Astrocyte of the cerebellum (primary cell): ENCODE results near the gene CAMSAP2.

Experiments used
- DNase-seq: peaks from one replicate; pipeline ENCODE4 v3.0.0-alpha.2; 2011; ENCODE audit warnings: low read depth
- H3K4me3 ChIP-seq: 2 replicates; pipeline ENCODE4 v1.5.1; 2011; ENCODE audit warnings: mild to moderate bottlenecking, low read depth, low read length, moderate library complexity
- CTCF ChIP-seq: IDR thresholded peaks from 2 replicates; pipeline ENCODE4 v1.5.1; 2012; ENCODE audit warnings: low read length, low read depth, moderate library complexity, mild to moderate bottlenecking; ENCODE audit errors: missing control alignments
- in situ Hi-C: cut with HindIII; loops from 2 replicates; pipeline ENCODE4 v1.10.0; 2017; ENCODE audit warnings: low sequenced_read_pairs

Gene CAMSAP2

GRCh38 chr1:200706111-200706814 is 32.4 kb upstream of the CAMSAP2 start:
- no peak for TF ChIP-seq CTCF

GRCh38 chr1:200707116-200707515 is 31.6 kb upstream of the CAMSAP2 start:
- no peak for TF ChIP-seq CTCF
- no peak overlapping the region for H3K4me3 ChIP-seq
- in situ Hi-C loops: no loop called here
- no peak for DNase-seq

More at GRCh38 chr1:200706111-200706814, 32.4 kb upstream of the CAMSAP2 start:
- in situ Hi-C loops: no loop called here
- no peak overlapping the region for H3K4me3 ChIP-seq
- no peak for DNase-seq

- H3K4me3 ChIP-seq: no peak overlapping the region
- in situ Hi-C loops: no loop called here
- DNase-seq: no peak
- no peak for TF ChIP-seq CTCF
These were observed 30.5 kb upstream of the CAMSAP2 start for GRCh38 chr1:200708161-200708560.

- in situ Hi-C loops: no loop called here
- no peak for DNase-seq
- H3K4me3 ChIP-seq: no peak overlapping the region
- TF ChIP-seq CTCF: no peak
These were observed 29.9 kb upstream of the CAMSAP2 start for GRCh38 chr1:200708769-200709168.

GRCh38 chr1:200710166-200710565 is 28.5 kb upstream of the CAMSAP2 start:
- H3K4me3 ChIP-seq: no peak overlapping the region
- no peak for TF ChIP-seq CTCF
- in situ Hi-C loops: no loop called here
- DNase-seq: no peak

GRCh38 chr1:200714504-200715187 is 24.0 kb upstream of the CAMSAP2 start:
- no peak for DNase-seq
- no peak overlapping the region for H3K4me3 ChIP-seq
- in situ Hi-C loops: loop anchor here (5.0 kb wide), 1 partner anchor 37 kb away; no protein-coding TSS in a partner anchor
- no peak for TF ChIP-seq CTCF
